Cardiac fibroblast (primary cell): ENCODE data around the gene PDE1C.
"Not testable (repeated sequence)": the region's sequence is repeated elsewhere in the genome, so short reads cannot be mapped to it uniquely, and the experiment has no call there.

Experiments
- DNase-seq, 2 donors: peaks; one replicate each; pipeline versions ENCODE4 v3.0.0 to v3.0.0-alpha.2; 2010; ENCODE audit warnings: low read depth in 2 of 2
- H3K4me3 ChIP-seq, 2 donors: replicated peaks in 1 of 2; 1 replicate in 1 of 2; 2 replicates in 1 of 2; pipeline ENCODE4 v1.5.1; 2011; ENCODE audit warnings: low read depth in 2 of 2, low read length in 2 of 2, mild to moderate bottlenecking in 2 of 2, moderate library complexity in 1 of 2
- CTCF ChIP-seq: IDR thresholded peaks from one replicate; pipeline ENCODE4 v1.5.1; 2011; ENCODE audit warnings: low read depth, mild to moderate bottlenecking, low read length, inconsistent platforms

The PDE1C gene

GRCh38 chr7:32015133-32015532 lies 55.1 kb downstream of the PDE1C start:
- no peak for TF ChIP-seq CTCF
- no peak for DNase-seq
- no peak overlapping the region for H3K4me3 ChIP-seq

GRCh38 chr7:32013471-32013870 lies 56.7 kb downstream of the PDE1C start:
- not testable (repeated sequence) for DNase-seq, H3K4me3 ChIP-seq

GRCh38 chr7:32005577-32005976 lies 64.6 kb downstream of the PDE1C start:
- no peak for DNase-seq
- TF ChIP-seq CTCF: no peak

GRCh38 chr7:32001948-32002347 lies 68.3 kb downstream of the PDE1C start:
- DNase-seq: no peak
- no peak for TF ChIP-seq CTCF
- no peak overlapping the region for H3K4me3 ChIP-seq

More at GRCh38 chr7:32005577-32005976, 64.6 kb downstream of the PDE1C start:
- no peak overlapping the region for H3K4me3 ChIP-seq

GRCh38 chr7:31997423-31997822 lies 72.8 kb downstream of the PDE1C start:
- TF ChIP-seq CTCF: no peak
- no peak overlapping the region for H3K4me3 ChIP-seq
- DNase-seq: no peak

- H3K4me3 ChIP-seq: no peak overlapping the region
- DNase-seq: no peak
- TF ChIP-seq CTCF: no peak
Observed at GRCh38 chr7:31995134-31995533, 75.1 kb downstream of the PDE1C start.

GRCh38 chr7:31991846-31992245 lies 78.4 kb downstream of the PDE1C start:
- no peak for TF ChIP-seq CTCF
- peak in 1 of 2 donors; percentile 54 for DNase-seq
- no peak overlapping the region for H3K4me3 ChIP-seq
